ENCODE measurements around the gene CCZ1.
"Not testable (repeated sequence)": the region's sequence is repeated elsewhere in the genome, so short reads cannot be mapped to it uniquely, and the experiment has no call there.

DNA sequence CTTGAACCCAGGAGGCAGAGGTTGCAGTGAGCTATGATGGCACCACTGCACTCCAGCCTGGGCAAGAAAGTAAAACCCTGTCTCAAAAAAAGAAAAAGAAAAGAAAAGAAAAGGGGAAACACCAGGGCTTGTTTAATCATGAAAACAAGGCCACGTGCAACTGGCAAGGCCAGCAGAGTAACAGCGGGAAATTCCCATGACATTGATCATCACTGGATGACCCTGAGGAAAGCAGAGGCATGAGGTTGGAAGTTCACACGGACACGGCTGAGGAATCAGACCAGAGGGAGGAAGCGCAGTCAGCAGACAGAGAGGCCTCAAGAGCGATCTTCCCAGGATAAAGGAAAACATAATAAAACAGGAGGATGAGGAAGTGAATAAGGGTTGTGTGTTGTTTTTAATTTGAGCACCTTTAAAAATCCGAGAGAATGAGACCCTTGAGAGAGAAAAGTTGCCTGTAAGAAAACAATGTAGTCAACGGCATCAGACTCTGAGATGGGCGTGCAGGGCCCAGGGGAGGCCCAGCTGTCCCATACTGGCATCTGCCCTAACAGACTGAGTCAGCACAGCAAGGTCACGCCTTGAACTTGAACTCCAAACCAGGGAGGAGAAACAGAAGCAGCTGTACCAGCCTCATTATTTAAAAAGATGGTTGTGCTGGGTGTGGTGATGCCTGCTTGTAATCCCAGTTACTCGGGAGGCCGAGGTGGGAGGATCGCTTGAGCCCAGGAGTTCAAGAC, 33.5 kb downstream of the CCZ1 start:
- TF ChIP-seq, protein P1, sequence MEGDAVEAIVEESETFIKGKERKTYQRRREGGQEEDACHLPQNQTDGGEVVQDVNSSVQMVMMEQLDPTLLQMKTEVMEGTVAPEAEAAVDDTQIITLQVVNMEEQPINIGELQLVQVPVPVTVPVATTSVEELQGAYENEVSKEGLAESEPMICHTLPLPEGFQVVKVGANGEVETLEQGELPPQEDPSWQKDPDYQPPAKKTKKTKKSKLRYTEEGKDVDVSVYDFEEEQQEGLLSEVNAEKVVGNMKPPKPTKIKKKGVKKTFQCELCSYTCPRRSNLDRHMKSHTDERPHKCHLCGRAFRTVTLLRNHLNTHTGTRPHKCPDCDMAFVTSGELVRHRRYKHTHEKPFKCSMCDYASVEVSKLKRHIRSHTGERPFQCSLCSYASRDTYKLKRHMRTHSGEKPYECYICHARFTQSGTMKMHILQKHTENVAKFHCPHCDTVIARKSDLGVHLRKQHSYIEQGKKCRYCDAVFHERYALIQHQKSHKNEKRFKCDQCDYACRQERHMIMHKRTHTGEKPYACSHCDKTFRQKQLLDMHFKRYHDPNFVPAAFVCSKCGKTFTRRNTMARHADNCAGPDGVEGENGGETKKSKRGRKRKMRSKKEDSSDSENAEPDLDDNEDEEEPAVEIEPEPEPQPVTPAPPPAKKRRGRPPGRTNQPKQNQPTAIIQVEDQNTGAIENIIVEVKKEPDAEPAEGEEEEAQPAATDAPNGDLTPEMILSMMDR (CRISPR knock-in tag; IDR thresholded peaks at IDR 0.05), result not testable (repeated sequence)
- TF ChIP-seq ZBTB38 (CRISPR knock-in tag; IDR thresholded peaks at IDR 0.05); FOXK2 (IDR thresholded peaks at IDR 0.05); TGIF2 (CRISPR knock-in tag; IDR thresholded peaks at IDR 0.05): not testable (repeated sequence)
- TF ChIP-seq, protein P2, sequence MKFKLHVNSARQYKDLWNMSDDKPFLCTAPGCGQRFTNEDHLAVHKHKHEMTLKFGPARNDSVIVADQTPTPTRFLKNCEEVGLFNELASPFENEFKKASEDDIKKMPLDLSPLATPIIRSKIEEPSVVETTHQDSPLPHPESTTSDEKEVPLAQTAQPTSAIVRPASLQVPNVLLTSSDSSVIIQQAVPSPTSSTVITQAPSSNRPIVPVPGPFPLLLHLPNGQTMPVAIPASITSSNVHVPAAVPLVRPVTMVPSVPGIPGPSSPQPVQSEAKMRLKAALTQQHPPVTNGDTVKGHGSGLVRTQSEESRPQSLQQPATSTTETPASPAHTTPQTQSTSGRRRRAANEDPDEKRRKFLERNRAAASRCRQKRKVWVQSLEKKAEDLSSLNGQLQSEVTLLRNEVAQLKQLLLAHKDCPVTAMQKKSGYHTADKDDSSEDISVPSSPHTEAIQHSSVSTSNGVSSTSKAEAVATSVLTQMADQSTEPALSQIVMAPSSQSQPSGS (CRISPR knock-in tag; IDR thresholded peaks at IDR 0.05), result not testable (repeated sequence)
